C4-2B (cell line): ENCODE measurements around the gene MYH6.

ENCODE experiments used
- H3K27ac ChIP-seq: fragments of 450-650 bp; 2 replicates; pipeline ENCODE4 v1.5.1; 2017
- CTCF ChIP-seq: fragments of 450-650 bp; conservative IDR thresholded peaks from 2 replicates; pipeline ENCODE4 v1.5.1; 2017; ENCODE audit warnings: mild to moderate bottlenecking
- ZFX ChIP-seq: fragments of 450-650 bp; IDR thresholded peaks from 2 replicates; pipeline ENCODE4 v1.6.1; 2017

MYH6 gene

GRCh38 chr14:23359722-23360447 lies 48.2 kb downstream of the MYH6 start:
- no peak overlapping the region for H3K27ac ChIP-seq
- TF ChIP-seq ZFX, result no peak
- TF ChIP-seq CTCF, result no peak

GRCh38 chr14:23359167-23359626 lies 48.9 kb downstream of the MYH6 start:
- TF ChIP-seq CTCF (no peak), ZFX (no peak)
- H3K27ac ChIP-seq, result no peak overlapping the region

DNA sequence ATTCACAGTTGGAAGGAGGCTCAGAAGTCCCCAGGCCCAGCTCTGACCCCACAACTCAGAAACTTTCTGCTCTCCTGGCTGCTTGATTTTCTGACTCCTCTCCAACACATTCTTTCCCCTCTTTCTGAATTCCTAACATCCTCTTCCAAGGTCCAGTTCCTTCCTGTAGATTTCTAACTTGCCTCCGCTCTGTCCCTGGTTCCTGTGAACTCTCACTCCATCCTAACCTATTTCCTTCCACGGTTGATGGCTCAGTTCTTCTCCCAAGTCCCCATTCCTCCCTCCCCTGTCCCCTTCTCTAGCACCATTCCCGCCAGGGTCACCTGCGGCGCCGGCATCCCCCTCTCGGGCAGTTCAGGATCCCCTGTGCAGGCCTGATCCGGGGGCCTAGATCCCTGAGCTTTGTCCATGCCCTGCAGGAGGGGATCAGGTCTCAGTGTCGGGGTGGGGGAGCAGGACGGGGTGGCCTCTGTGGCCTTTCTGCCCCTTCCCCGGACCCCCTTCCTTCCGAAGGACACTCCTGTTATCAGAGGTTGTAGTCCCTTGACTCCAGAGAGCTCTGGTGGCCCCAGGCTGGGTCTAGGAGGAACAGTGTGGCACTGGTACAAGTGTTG lies 49.4 kb downstream of the MYH6 start:
- no peak overlapping the region for H3K27ac ChIP-seq

DNA sequence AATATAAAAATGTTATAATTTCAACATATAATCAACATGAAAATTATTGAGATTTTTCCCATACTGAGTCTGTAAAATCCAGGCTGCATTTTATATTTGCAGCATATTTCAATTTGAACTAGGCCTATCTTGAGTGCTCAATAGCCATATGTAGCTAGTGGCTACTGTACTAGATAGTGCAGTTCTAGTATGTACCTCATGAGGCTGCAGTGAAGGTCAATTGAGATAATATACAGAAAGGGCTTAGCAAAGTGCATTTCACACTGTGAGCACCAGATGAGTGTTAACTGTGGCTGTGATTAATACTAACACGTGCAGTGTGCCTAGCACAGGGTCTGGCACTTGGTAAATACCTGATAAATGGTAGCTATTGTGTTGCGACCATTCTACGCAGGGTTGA lies 50.0 kb downstream of the MYH6 start:
- TF ChIP-seq ZFX, result no peak
- TF ChIP-seq CTCF, result no peak

More for the DNA sequence above, 49.4 kb downstream of the MYH6 start:
- no peak for TF ChIP-seq ZFX
- TF ChIP-seq CTCF, result no peak

DNA sequence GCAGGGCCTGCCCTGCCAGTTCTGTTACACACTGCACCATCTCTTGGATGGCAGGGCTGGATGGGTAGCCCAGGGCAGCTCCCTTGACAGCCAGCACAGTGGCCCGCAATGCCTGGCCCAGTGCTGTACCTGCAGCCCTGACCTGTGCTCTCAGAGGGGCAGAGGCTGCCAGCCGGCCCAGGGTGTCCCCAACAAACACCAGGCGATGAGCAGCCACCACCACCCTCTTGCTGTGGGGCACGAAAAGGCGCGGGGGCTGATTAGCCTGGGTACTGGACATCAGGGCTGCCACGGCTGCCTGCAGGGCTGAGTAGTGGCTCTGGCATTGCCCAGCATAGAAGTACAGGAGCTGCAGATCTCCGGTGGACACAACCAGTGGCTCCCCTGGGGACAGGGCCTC lies 50.8 kb downstream of the MYH6 start:
- H3K27ac ChIP-seq, result no peak overlapping the region
- no peak for TF ChIP-seq ZFX
- no peak for TF ChIP-seq CTCF

More for the DNA sequence above, 50.0 kb downstream of the MYH6 start:
- no peak overlapping the region for H3K27ac ChIP-seq

DNA sequence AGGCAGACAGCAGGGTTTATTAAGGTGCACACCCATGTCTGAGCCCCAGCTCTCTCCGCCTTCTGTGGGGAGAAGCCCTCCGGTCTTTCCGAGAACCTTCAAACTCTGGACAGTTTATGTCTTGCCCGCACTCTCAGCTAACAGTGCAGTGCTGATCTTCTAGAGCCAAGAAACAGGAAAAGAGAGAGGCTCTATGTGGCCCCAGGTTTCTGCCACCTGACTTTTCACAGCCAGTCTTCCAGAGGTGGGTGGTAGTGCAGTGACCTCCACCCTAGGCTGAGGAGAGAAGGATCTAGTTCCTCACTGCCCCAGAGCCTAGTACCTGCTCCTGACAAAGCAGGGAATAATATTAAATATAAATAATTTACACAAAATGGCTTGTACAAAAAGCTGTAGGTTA lies 51.4 kb downstream of the MYH6 start:
- TF ChIP-seq CTCF, result no peak
- no peak for TF ChIP-seq ZFX
- no peak overlapping the region for H3K27ac ChIP-seq

DNA sequence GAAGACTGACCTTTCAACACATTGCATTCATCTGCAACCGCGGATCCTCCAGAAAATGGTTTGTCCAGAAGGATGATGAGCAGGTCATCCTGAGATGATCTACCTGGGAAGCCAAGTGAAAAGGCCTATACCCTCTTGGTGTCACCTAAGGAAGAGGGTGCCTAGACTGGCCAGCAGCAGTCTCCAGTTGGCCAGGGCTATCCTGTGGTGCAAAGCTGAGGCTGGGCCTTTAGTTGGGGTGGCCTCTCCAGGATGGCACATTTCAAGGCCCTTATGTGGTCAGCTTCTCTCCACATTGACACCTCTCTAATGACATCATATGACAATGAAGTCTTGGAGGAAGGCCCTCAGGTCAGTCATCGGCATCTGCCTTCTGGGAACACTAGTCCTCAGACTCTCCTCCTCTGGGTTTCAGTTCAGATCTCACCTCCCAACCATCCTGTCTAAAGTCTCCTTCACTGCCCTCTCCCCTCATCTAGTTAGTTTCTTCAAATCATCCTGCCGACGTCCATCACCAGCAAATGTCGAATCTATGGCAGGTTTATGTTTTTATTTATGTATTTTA lies 52.1 kb downstream of the MYH6 start:
- TF ChIP-seq CTCF, result no peak
- TF ChIP-seq ZFX, result no peak
- H3K27ac ChIP-seq, result no peak overlapping the region
